Osteocyte (in vitro differentiated cells): Measurements from ENCODE around the gene SH2D5. TPM values are rescaled to one million over a fixed set of nuclear protein-coding genes. Genes with fewer than 3 reads are reported as not detected.

Experiments used
- DNase-seq: peaks from one replicate; pipeline ENCODE4 v3.0.0; 2021; ENCODE audit warnings: mixed read lengths; ENCODE audit not compliant: unreplicated experiment; ENCODE audit errors: extremely low spot score
- H3K27ac Mint-ChIP-seq: one replicate; pipeline ENCODE4 v1.8.0; 2021; ENCODE audit warnings: mild to moderate bottlenecking, mixed read lengths; ENCODE audit not compliant: unreplicated experiment
- H3K27me3 Mint-ChIP-seq: one replicate; pipeline ENCODE4 v1.8.0; 2021; ENCODE audit warnings: mixed read lengths; ENCODE audit not compliant: unreplicated experiment
- H3K36me3 Mint-ChIP-seq: one replicate; pipeline ENCODE4 v1.8.0; 2021; ENCODE audit warnings: mixed read lengths; ENCODE audit not compliant: unreplicated experiment
- H3K4me1 Mint-ChIP-seq: one replicate; pipeline ENCODE4 v1.8.0; 2021; ENCODE audit warnings: mixed read lengths; ENCODE audit not compliant: unreplicated experiment
- H3K4me3 Mint-ChIP-seq: one replicate; pipeline ENCODE4 v1.8.0; 2021; ENCODE audit warnings: mild to moderate bottlenecking, moderate library complexity, mixed read lengths; ENCODE audit not compliant: unreplicated experiment
- H3K9me3 Mint-ChIP-seq: one replicate; pipeline ENCODE4 v1.8.0; 2021; ENCODE audit warnings: mixed read lengths; ENCODE audit not compliant: unreplicated experiment
- total RNA-seq: library from RNA; stranded (reverse); gene quantifications from 2 replicates; pipeline ENCODE4 v1.2.1, GENCODE V29; 2021
- TF ChIP-seq, protein P1 (sequence below): fragments of 200-600 bp; sonication (generic); IDR thresholded peaks from 2 replicates; pipeline ENCODE4 v1.5.0; 2021; ENCODE audit warnings: antibody characterized with exemption, mild to moderate bottlenecking, moderate library complexity

Gene SH2D5
- total RNA-seq, 1 donor from 2014 or later = 0.46 TPM

DNA sequence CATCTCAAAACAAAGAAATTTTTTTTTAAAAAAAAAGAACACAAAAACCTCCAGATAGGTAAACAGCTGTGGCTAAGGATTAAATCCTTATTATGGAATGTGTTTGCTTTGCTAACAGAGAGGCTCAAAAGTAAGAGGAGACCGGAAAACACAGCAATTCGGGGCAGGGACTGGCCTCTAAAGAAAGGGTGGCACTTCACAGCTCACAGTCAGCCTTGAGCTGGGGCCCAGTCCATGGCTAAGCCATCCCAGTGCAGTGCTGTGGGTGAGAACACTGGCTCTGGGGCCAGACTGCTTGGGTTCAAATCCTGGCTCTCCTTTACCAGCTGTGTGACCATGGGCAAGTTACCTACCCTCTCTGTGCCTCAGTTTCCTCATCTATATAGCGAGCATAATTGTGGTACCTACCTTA lies 42.9 kb downstream of the SH2D5 start:
- Mint-ChIP-seq H3K4me3 (no peak overlapping the region), H3K4me1 (no peaks in the 10 kb centered on the region), H3K36me3 (no peaks in the 10 kb centered on the region), H3K27me3 (no peaks in the 10 kb centered on the region), H3K27ac (no peak overlapping the region), H3K9me3 (no peaks in the 10 kb centered on the region)
- TF ChIP-seq, protein P1, sequence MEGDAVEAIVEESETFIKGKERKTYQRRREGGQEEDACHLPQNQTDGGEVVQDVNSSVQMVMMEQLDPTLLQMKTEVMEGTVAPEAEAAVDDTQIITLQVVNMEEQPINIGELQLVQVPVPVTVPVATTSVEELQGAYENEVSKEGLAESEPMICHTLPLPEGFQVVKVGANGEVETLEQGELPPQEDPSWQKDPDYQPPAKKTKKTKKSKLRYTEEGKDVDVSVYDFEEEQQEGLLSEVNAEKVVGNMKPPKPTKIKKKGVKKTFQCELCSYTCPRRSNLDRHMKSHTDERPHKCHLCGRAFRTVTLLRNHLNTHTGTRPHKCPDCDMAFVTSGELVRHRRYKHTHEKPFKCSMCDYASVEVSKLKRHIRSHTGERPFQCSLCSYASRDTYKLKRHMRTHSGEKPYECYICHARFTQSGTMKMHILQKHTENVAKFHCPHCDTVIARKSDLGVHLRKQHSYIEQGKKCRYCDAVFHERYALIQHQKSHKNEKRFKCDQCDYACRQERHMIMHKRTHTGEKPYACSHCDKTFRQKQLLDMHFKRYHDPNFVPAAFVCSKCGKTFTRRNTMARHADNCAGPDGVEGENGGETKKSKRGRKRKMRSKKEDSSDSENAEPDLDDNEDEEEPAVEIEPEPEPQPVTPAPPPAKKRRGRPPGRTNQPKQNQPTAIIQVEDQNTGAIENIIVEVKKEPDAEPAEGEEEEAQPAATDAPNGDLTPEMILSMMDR = no peak
- no peak for DNase-seq

DNA sequence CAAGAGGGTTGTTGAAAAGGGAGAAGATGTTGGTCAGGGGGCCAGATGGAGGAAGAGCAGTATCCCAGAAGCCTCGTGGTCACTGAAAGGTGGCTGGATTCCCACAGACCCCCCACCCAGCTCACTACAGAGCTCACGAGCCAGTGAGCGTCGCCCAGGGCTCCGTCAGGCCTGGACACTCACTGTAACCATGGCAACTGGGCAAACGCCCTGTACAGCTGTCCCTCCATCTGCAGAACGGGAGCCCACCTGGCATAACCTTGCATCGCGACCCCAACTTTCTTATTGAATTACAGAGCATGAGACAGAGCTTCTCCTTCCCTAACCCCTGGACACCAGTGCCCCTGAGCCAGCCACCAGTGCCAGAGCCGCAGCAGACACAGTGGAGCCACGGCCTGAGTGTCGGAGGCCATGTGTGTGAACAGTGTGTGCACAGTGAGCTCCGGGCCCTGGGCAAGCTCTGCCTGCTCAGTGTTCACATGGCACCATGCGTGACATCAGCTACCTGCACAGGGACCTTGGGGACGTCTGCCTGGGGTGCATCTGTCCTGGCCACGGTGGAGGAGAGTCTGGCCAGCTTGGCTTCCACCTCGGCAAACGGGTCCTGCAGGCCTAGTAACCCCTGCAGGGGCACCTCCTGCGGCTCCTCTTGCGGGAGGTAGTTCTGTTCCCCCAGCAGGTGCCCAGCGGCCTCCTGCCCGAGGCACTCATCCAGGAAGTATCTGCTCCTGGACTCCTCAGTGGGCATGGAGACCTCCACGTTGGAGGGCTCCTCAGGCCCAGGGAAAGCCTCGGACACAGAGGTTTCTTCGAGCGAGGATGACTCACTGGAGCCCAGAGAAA lies 45.4 kb downstream of the SH2D5 start:
- H3K27me3 Mint-ChIP-seq = no peaks in the 10 kb centered on the region
- H3K36me3 Mint-ChIP-seq = no peaks in the 10 kb centered on the region
- H3K9me3 Mint-ChIP-seq = no peaks in the 10 kb centered on the region

DNA sequence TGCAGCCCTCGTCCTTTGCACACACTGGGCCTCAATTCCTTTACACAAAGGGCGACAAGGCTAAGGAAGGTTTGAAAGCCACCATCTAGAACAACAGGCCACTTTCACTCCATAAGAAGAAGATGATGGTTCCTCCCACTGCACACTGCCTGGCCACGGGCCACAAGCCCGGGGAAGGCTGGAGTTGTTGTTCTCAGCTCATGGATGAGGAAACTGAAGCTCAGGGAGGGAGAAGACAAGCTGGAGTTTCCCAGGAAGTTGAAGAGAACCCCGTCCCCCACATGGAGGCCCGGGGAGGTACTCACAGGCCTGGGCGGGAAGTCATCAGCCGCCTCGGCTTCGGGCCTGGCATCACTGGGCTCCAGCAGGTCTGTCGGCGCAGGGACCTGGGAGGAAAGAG lies 46.8 kb downstream of the SH2D5 start:
- no peak overlapping the region for H3K27ac Mint-ChIP-seq
- TF ChIP-seq, protein P1 = no peak
- H3K36me3 Mint-ChIP-seq = no peaks in the 10 kb centered on the region
- no peak overlapping the region for H3K4me3 Mint-ChIP-seq
- H3K9me3 Mint-ChIP-seq = no peaks in the 10 kb centered on the region
- H3K27me3 Mint-ChIP-seq = no peaks in the 10 kb centered on the region
- no peaks in the 10 kb centered on the region for H3K4me1 Mint-ChIP-seq
- no peak for DNase-seq

More for the DNA sequence above, 45.4 kb downstream of the SH2D5 start:
- Mint-ChIP-seq H3K4me3 (no peak overlapping the region), H3K4me1 (no peaks in the 10 kb centered on the region), H3K27ac (no peak overlapping the region)
- TF ChIP-seq, protein P1 = no peak
- DNase-seq = no peak

DNA sequence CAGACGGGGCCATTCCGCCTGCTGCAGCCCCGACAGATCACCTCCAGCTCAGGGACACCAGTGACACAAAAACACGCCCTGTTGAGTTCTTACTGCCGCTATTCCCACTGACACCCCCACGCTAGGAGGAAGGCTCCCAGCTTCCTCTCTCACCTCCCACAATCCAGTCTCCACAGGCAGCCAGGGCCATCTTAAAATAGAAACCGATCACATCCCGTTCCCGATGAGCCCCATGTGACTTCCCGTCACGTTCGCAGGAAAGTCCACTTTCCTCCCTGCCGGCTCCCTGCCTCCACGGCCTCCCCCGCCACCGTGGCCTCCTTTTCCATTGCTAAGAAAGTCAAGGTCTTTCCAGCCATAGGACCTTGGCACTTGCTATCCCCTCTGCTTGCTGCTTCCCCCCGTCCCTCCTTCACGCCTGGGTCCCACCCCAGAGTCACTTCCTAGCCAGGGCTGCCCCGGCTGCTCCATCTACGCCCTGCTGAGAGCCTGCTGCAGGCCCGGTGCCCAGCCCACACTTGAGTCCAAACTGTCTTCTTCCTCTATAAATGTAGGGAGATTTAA lies 47.3 kb downstream of the SH2D5 start:
- no peak for DNase-seq
- Mint-ChIP-seq H3K36me3 (no peaks in the 10 kb centered on the region), H3K27me3 (no peaks in the 10 kb centered on the region), H3K9me3 (no peaks in the 10 kb centered on the region), H3K4me3 (no peak overlapping the region), H3K4me1 (no peaks in the 10 kb centered on the region), H3K27ac (no peak overlapping the region)
- TF ChIP-seq, protein P1 = no peak

DNA sequence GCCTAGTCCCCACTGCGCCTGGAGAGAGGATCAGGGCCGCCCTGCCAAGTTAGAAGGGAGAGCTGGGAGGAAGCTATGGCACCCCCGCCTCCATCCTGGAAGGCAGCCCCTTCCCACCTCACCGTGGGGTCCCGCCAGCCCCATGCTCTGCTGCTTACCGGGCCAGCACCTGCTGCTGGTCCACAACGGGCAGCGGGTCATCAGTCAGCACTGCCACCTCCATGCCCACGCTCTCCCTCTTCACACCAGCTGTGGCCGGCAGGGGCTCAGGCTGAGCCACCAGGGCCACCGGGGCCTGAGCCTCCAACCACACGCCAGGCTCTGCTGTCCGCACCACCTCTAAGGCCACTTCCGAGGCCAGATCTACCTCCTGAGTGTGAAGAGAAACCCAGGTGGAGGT lies 47.9 kb downstream of the SH2D5 start:
- Mint-ChIP-seq H3K36me3 (no peaks in the 10 kb centered on the region), H3K27me3 (no peaks in the 10 kb centered on the region), H3K4me1 (no peaks in the 10 kb centered on the region), H3K27ac (no peak overlapping the region), H3K4me3 (no peak overlapping the region), H3K9me3 (no peaks in the 10 kb centered on the region)
- TF ChIP-seq, protein P1 = no peak
- no peak for DNase-seq
